Upper lobe of right lung (tissue), 1 donor: ENCODE data around the gene RRP1B. TPM values are rescaled to one million over a fixed set of nuclear protein-coding genes. Genes with fewer than 3 reads are reported as not detected.
"Not testable (repeated sequence)": the region's sequence is repeated elsewhere in the genome, so short reads cannot be mapped to it uniquely, and the experiment has no call there.

ENCODE experiments used
- ATAC-seq: fragments of 200-7000 bp; cut with Tn5 transposase; one replicate; pipeline ENCODE4 v1.9.1; 2020; ENCODE audit warnings: mild to moderate bottlenecking, moderate library complexity
- DNase-seq: peaks from one replicate; pipeline ENCODE4 v3.0.0-alpha.2; 2020
- H3K27ac ChIP-seq: fragments of 200-600 bp; one replicate; pipeline ENCODE4 v1.8.0; 2022
- H3K27me3 ChIP-seq: fragments of 200-600 bp; one replicate; pipeline ENCODE4 v1.8.0; 2022; ENCODE audit warnings: mild to moderate bottlenecking
- H3K36me3 ChIP-seq: fragments of 200-600 bp; one replicate; pipeline ENCODE4 v1.8.0; 2022
- H3K4me1 ChIP-seq: fragments of 200-600 bp; one replicate; pipeline ENCODE4 v1.8.0; 2022
- H3K4me3 ChIP-seq: fragments of 200-600 bp; one replicate; pipeline ENCODE4 v1.8.0; 2022; ENCODE audit warnings: mild to moderate bottlenecking
- H3K9me3 ChIP-seq: fragments of 200-600 bp; one replicate; pipeline ENCODE4 v1.8.0; 2022
- intact Hi-C: fragments of 100-400 bp; cut with DNase I; formaldehyde crosslinking; loops from one replicate; pipeline ENCODE4 v1.11.0; 2022
- total RNA-seq: library from RNA; stranded (reverse); fragmentation: NEBNext Ultra II Directional; extraction: Animal tissue kit (Norgen Biotek cat#: 25700); gene quantifications from one replicate; pipeline ENCODE4 v1.2.1, GENCODE V29; 2021
- TF ChIP-seq, protein P1 (sequence below): fragments of 200-600 bp; IDR thresholded peaks from one replicate; pipeline ENCODE4 v1.8.0; 2022; ENCODE audit warnings: antibody characterized with exemption
- donor health status: DM: no; HTN: yes; CAD: no; lungs with severe emphysema.

RRP1B gene
- total RNA-seq, 1 donor from 2014 or later = 18.4 TPM

DNA sequence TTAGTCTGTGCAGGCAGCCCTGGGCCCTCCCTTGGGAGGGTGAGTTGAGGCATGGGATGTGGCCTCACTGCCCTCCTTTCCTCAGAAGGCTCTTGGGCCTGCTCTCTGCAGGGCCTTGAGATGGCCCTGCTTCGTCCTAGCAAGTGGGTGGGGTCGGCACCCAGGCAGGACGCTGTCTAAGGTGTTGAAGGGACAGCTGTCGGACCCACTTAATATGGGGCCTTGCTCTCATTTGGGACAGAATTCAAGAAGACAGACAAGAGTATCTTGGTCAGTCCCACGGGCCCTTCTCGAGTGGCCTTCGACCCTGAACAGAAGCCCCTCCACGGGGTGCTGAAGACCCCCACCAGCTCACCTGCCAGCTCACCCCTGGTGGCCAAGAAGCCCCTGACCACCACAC is 33.6 kb downstream of the RRP1B start:
- H3K27ac ChIP-seq = no peak overlapping the region
- no peaks in the 10 kb centered on the region for H3K9me3 ChIP-seq
- intact Hi-C loops = no loop called here
- no peaks in the 10 kb centered on the region for H3K4me1 ChIP-seq
- H3K4me3 ChIP-seq = no peak overlapping the region
- H3K27me3 ChIP-seq = no peaks in the 10 kb centered on the region
- TF ChIP-seq, protein P1, sequence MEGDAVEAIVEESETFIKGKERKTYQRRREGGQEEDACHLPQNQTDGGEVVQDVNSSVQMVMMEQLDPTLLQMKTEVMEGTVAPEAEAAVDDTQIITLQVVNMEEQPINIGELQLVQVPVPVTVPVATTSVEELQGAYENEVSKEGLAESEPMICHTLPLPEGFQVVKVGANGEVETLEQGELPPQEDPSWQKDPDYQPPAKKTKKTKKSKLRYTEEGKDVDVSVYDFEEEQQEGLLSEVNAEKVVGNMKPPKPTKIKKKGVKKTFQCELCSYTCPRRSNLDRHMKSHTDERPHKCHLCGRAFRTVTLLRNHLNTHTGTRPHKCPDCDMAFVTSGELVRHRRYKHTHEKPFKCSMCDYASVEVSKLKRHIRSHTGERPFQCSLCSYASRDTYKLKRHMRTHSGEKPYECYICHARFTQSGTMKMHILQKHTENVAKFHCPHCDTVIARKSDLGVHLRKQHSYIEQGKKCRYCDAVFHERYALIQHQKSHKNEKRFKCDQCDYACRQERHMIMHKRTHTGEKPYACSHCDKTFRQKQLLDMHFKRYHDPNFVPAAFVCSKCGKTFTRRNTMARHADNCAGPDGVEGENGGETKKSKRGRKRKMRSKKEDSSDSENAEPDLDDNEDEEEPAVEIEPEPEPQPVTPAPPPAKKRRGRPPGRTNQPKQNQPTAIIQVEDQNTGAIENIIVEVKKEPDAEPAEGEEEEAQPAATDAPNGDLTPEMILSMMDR = no peak
- peaks cover 58% of the 10 kb centered on the region for H3K36me3 ChIP-seq
- DNase-seq (peak; percentile 34), ATAC-seq (no peak)

DNA sequence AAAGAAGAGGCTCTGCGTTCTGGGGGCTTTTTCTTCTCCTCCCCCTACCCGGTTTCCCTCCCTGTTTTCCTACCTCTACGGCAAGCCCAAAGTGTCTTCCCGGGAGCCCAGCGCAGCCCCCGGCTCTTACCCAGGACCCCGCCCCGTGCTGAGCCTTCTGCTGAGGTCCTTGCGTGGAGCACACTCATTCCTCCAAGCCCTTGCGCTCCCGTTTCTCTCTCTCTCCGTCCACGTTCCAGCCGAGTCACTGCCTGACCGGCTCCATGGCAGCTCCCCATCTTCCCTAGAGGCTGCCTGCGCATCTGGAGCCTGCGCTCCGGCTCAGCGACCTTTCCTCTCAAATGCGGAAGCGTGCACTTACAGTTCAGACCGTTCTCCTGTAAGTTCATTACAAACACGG is 34.6 kb downstream of the RRP1B start:
- ATAC-seq (no peak), DNase-seq (peak; percentile 60)
- intact Hi-C loops = no loop called here
- TF ChIP-seq, protein P1 = no peak
- H3K4me3 ChIP-seq = no peak overlapping the region
- H3K9me3 ChIP-seq = no peaks in the 10 kb centered on the region
- no peaks in the 10 kb centered on the region for H3K27me3 ChIP-seq
- H3K36me3 ChIP-seq = peaks cover 48% of the 10 kb centered on the region
- no peak overlapping the region for H3K27ac ChIP-seq
- H3K4me1 ChIP-seq = no peaks in the 10 kb centered on the region

DNA sequence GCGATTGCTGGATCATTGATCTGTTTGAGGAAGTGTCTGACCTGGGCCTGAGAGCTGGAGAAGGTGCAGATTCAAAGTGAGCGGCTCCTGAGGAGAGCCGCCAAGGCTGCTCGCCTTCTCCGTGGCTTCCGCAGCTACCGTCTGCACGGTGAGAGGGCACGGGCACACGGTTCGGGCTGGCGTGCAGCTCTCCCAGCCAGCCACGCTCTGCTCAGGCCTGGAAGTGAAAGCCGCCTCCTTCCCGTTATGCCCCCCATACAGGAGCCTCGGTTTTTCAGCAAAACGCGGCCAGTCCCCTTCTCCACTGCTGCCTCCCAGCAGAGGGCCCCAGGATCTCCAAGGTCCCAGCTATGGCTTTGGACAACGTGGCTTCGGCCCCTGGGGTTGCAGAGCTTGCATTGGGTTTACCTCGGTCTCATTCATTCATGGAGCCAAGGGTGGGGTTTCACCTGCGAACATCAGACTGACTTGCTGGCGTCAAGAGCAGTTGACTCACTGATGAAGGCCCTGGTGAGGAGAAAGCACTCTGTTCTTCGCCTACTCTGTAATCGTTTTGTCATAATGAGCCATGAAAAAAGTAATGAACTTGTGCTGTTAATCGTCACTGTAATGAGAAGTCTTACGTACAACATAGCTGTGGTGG is 35.2 kb downstream of the RRP1B start:
- peak; percentile 61 for DNase-seq
- Histone ChIP-seq H3K4me1 (no peaks in the 10 kb centered on the region), H3K27ac (no peak overlapping the region)

DNA sequence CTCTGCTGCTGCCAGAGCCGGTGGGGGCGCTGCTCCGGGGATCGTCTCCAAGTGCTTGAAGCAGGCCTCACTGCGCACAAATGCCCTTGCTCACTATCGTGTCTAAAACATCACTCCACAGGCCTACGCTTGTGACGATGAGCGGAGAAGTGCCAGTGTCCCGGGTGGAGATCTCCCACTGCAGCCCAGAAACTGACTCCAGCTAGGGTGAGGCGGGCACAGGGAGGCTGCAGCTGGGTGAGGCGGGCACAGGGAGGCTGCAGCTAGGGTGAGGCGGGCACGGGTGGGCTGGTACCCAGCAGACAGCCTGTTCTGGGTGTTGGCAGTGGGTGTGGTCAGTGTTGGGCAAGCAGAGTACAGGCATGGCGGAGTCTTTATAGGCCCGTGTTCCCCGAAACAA is 36.9 kb downstream of the RRP1B start:
- H3K9me3 ChIP-seq = no peaks in the 10 kb centered on the region
- H3K4me1 ChIP-seq = no peaks in the 10 kb centered on the region
- no peak overlapping the region for H3K27ac ChIP-seq
- DNase-seq = peak; percentile 57
- ATAC-seq = no peak
- intact Hi-C loops = no loop called here
- H3K27me3 ChIP-seq = no peaks in the 10 kb centered on the region
- TF ChIP-seq, protein P1 = no peak
- H3K36me3 ChIP-seq = peaks cover 25% of the 10 kb centered on the region
- no peak overlapping the region for H3K4me3 ChIP-seq

More for the DNA sequence above, 35.2 kb downstream of the RRP1B start:
- TF ChIP-seq, protein P1 = no peak
- no peak for ATAC-seq
- H3K36me3 ChIP-seq = peaks cover 42% of the 10 kb centered on the region
- no peaks in the 10 kb centered on the region for H3K9me3 ChIP-seq
- no peaks in the 10 kb centered on the region for H3K27me3 ChIP-seq
- no peak overlapping the region for H3K4me3 ChIP-seq
- intact Hi-C loops = no loop called here

DNA sequence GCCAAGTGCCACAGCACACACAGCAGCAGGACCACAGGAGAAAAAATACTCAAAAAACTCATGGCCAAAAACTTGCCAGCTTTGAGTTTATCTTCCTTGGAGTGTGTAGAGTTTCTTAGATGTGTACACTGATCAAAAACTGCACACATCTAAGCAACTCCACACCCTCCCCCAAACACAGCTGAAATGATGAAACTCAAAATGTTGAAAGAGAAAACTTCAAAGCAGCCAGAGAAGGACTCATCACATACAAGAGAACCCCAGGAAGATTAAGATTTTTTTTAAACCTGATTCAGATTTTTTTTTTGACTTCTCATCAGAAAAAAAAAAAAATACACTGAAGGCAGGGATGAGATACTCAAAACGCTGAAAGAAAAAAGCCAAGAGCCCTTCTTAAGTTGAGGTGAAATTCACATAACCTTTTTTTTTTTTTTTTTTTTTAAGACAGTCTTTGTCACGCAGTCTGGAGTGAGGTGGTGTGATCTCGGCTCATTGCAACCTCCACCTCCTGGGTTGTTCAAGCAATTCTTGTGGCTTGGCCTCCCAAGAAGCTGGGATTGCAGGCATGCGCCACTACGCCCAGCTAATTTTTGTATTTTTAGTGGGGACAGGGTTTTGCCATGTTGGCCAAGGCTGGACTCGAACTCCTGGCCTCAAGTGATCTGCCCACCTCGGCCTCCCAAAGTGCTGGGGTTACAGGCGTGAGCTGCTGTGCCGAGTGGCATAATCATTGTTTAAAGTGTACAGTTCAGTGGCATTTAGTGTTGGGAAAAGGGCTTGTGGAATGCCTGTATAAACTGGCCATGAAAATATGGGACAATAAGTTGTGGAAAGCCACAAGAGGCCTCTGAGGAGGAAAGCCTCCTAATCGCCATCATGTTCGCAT is 38.6 kb downstream of the RRP1B start:
- H3K36me3 ChIP-seq = peaks cover 13% of the 10 kb centered on the region
- no peak overlapping the region for H3K4me3 ChIP-seq
- no peaks in the 10 kb centered on the region for H3K9me3 ChIP-seq
- peak; percentile 45 for DNase-seq
- peaks cover 7% of the 10 kb centered on the region for H3K4me1 ChIP-seq
- H3K27me3 ChIP-seq = no peaks in the 10 kb centered on the region
- no peak overlapping the region for H3K27ac ChIP-seq
- TF ChIP-seq, protein P1 = no peak
- intact Hi-C loops = no loop called here
- peak; percentile 19 for ATAC-seq

DNA sequence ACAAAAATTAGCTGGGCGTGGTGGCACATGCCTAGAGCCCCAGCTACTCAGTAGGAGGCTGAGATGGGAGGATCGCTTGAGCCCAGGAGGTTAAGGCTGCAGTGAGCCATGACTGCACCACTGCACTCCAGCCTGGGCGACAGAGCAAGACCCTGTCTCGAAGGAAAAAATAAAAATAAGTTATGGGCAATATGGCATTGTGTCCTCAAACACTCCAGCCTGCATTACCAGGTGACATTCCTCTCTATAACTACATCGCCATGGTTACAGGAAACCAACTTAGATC is 40.1 kb downstream of the RRP1B start:
- DNase-seq, ATAC-seq, H3K36me3 ChIP-seq, intact Hi-C loops, H3K27me3 ChIP-seq, H3K9me3 ChIP-seq, H3K27ac ChIP-seq, H3K4me3 ChIP-seq: not testable (repeated sequence)
- peaks cover 10% of the 10 kb centered on the region for H3K4me1 ChIP-seq
